ENCODE data around the gene VAPA. TPM values are rescaled to one million over a fixed set of nuclear protein-coding genes. Genes with fewer than 3 reads are reported as not detected.
"Not testable (repeated sequence)": the region's sequence is repeated elsewhere in the genome, so short reads cannot be mapped to it uniquely, and the experiment has no call there.

The VAPA gene
- total and polyA plus RNA-seq, 7 donors: 181 to 336 (median 263) TPM

DNA sequence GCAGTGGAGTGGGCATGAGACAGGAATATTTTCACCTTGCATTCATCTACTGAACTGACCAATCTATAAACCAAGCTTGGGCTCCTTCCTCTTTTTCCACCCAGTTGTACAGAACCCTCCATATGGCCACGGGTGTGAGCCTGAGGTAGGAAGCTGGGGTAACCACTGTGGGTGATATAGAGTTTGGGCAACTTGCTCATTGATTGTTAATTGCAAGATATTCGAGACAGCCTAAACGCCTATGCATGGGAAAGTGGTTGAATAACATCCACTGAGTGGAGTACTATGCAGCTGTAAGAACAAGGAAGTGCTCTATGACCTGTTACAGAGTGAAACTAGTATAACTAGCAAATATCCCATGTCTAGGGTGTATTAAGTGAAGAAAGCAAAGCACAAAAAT is 7.3 kb upstream of the VAPA start:
- no peaks in the 10 kb centered on the region for H3K27me3 ChIP-seq
- 74 to 82% methylated on average over 3 of the region's 3 CpGs for WGBS, 2 donors
- H3K4me3 ChIP-seq: no peak overlapping the region
- H3K27ac ChIP-seq: no peak overlapping the region
- TF ChIP-seq POLR2A (IDR thresholded peaks at IDR 0.05) (no peak), EP300 (IDR thresholded peaks at IDR 0.05) (no peak), POLR2AphosphoS5 (IDR thresholded peaks at IDR 0.05) (no peak)
- TF ChIP-seq, protein P1, sequence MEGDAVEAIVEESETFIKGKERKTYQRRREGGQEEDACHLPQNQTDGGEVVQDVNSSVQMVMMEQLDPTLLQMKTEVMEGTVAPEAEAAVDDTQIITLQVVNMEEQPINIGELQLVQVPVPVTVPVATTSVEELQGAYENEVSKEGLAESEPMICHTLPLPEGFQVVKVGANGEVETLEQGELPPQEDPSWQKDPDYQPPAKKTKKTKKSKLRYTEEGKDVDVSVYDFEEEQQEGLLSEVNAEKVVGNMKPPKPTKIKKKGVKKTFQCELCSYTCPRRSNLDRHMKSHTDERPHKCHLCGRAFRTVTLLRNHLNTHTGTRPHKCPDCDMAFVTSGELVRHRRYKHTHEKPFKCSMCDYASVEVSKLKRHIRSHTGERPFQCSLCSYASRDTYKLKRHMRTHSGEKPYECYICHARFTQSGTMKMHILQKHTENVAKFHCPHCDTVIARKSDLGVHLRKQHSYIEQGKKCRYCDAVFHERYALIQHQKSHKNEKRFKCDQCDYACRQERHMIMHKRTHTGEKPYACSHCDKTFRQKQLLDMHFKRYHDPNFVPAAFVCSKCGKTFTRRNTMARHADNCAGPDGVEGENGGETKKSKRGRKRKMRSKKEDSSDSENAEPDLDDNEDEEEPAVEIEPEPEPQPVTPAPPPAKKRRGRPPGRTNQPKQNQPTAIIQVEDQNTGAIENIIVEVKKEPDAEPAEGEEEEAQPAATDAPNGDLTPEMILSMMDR (IDR thresholded peaks at IDR 0.05): no peak
- intact Hi-C loops (cut with DNase I): no loop called here
- H3K9me3 ChIP-seq: no peaks in the 10 kb centered on the region
- no peaks in the 10 kb centered on the region for H3K36me3 ChIP-seq
- no peaks in the 10 kb centered on the region for H3K4me1 ChIP-seq
- no peak for DNase-seq

DNA sequence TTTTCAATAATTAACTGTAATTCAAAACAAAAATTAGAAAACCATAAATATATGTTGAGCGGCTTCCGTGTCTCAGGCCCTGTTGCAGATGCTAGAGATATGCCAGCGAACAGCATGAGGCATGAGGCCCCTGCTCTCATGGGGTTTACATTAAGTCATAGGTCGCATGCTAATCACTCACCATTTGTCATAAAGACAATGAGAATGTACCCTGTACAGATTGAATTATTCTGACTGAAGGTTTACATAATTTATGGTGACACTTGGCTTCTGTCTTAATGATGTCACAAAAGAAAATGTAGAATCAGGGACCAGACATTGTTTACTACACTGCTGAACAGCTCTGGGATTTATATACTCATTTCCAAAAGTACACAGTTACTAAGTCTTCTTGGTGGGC is 5.9 kb upstream of the VAPA start:
- Histone ChIP-seq H3K4me3 (no peak overlapping the region), H3K36me3 (no peaks in the 10 kb centered on the region), H3K4me1 (peaks cover 0 to 2% (median under 1%) of the 10 kb centered on the region in 4 donors), H3K27me3 (no peaks in the 10 kb centered on the region), H3K9me3 (no peaks in the 10 kb centered on the region), H3K27ac (no peak overlapping the region)
- DNase-seq: no peak
- no peak for TF ChIP-seq POLR2A (IDR thresholded peaks at IDR 0.05)
- TF ChIP-seq, protein P1 (IDR thresholded peaks at IDR 0.05): no peak
- no peak for TF ChIP-seq EP300 (IDR thresholded peaks at IDR 0.05)
- TF ChIP-seq POLR2AphosphoS5 (IDR thresholded peaks at IDR 0.05): no peak
- 93 to 95% methylated on average over 4 of the region's 4 CpGs for WGBS, 2 donors
- intact Hi-C loops (cut with DNase I): no loop called here

DNA sequence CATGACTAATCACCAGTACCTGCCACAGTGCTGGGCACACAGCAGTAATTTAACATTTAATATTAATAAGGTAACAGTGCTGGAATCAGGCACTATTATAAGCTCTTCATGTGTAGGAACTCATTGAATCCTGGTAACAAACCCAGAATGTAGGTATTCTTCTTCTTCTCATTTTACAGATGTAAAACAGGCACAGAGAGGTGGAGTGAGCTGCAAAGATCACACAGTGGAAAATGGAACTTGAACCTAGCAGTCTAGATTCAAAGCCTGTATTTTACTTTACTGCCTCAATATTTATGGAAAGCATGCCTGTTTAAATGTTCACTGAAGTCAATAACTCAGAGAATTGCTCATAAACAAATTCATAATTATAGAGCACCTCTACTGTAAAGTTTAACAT is 3.7 kb upstream of the VAPA start:
- H3K36me3 ChIP-seq: no peaks in the 10 kb centered on the region
- intact Hi-C loops (cut with DNase I): loop anchor here (5.0 to 10.0 kb wide), 4 partner anchors 108 to 335 kb away; partner anchors contain the start of genes PPP4R1 and RAB31
- DNase-seq: no peak
- H3K4me3 ChIP-seq: no peak overlapping the region
- no peaks in the 10 kb centered on the region for H3K9me3 ChIP-seq
- H3K27me3 ChIP-seq: no peaks in the 10 kb centered on the region
- no peak overlapping the region for H3K27ac ChIP-seq
- TF ChIP-seq, protein P1 (IDR thresholded peaks at IDR 0.05): no peak
- TF ChIP-seq POLR2A (IDR thresholded peaks at IDR 0.05) (no peak), POLR2AphosphoS5 (IDR thresholded peaks at IDR 0.05) (no peak), EP300 (IDR thresholded peaks at IDR 0.05) (no peak)
- peaks cover 0 to 6% (median 2%) of the 10 kb centered on the region in 4 donors for H3K4me1 ChIP-seq

DNA sequence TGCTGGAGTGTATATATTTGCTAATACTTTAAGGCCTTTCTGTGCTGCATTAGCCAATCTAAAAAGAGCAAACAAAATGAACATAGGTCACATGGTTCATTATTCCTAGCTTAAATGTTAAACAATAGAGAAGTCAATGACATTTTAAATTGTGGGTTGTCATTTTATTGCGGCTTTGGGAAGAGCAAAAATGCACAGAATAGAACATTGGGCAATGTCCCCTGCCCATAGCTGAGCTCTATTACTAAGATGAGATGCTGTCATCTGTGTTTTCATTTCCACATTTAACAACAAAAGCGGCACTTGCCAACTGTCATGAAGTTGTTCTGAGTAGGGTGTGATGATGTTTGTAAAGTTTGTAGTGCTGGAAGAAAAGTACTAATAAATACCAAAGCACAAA is 3.2 kb upstream of the VAPA start:
- Histone ChIP-seq H3K36me3 (no peaks in the 10 kb centered on the region), H3K27me3 (no peaks in the 10 kb centered on the region), H3K27ac (no peak overlapping the region), H3K4me3 (no peak overlapping the region), H3K4me1 (peaks cover 0 to 10% (median 5%) of the 10 kb centered on the region in 4 donors), H3K9me3 (no peaks in the 10 kb centered on the region)
- TF ChIP-seq POLR2AphosphoS5 (IDR thresholded peaks at IDR 0.05): no peak
- no peak for TF ChIP-seq POLR2A (IDR thresholded peaks at IDR 0.05)
- TF ChIP-seq EP300 (IDR thresholded peaks at IDR 0.05): no peak
- TF ChIP-seq, protein P1 (IDR thresholded peaks at IDR 0.05): no peak
- 84 to 90% methylated on average over 2 of the region's 2 CpGs for WGBS, 2 donors
- intact Hi-C loops (cut with DNase I): loop anchor here (5.0 to 10.0 kb wide), 4 partner anchors 108 to 336 kb away; partner anchors contain the start of genes PPP4R1 and RAB31
- no peak for DNase-seq

DNA sequence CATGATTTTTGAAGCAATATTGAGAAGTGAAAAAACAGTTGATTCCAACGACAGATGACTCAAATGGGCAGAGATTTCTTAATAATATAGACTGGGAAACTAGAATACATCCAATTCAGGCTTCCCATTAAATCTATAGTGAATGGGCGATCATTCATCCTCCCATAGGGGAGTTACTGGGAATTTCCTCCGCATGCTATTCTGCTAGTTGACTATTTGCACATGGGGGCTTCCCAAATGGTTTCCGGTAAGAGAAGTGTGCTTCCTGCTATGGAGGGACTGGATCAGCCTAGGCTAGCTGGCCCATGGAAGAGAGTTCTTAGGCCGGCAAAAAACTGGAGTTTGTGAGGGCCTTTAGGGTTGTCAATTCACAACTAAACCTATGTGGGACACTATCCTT is 2.6 kb upstream of the VAPA start:
- Histone ChIP-seq H3K36me3 (no peaks in the 10 kb centered on the region), H3K27ac (no peak overlapping the region), H3K4me3 (no peak overlapping the region), H3K27me3 (no peaks in the 10 kb centered on the region), H3K4me1 (peaks cover 0 to 16% (median 10%) of the 10 kb centered on the region in 4 donors), H3K9me3 (no peaks in the 10 kb centered on the region)
- WGBS, 2 donors: 94 to 95% methylated on average over 5 of the region's 5 CpGs
- no peak for TF ChIP-seq POLR2AphosphoS5 (IDR thresholded peaks at IDR 0.05)
- no peak for TF ChIP-seq POLR2A (IDR thresholded peaks at IDR 0.05)
- TF ChIP-seq, protein P1 (IDR thresholded peaks at IDR 0.05): no peak
- TF ChIP-seq EP300 (IDR thresholded peaks at IDR 0.05): no peak
- intact Hi-C loops (cut with DNase I): loop anchor here (5.0 to 10.0 kb wide), 4 partner anchors 109 to 336 kb away; partner anchors contain the start of genes PPP4R1 and RAB31
- no peak for DNase-seq

DNA sequence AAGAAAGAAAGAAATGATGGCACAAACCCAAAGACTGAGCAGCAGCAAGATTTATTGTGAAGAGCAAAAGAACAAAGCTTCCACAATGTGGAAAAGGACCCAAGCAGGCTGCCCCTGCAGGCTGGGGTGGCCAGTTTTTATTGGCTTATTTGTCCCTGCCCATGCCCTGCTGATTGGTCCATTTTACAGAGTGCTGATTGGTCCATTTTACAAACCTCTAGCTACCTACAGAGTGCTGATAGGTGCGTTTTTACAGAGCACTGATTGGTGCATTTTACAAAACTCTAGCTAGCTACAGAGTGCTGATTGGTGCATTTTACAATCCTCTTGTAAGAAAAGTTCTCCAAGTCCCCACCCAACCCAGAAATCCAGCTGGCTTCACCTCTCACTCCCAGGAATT is 1.5 kb upstream of the VAPA start:
- not testable (repeated sequence) for H3K36me3 ChIP-seq, H3K4me3 ChIP-seq, H3K27me3 ChIP-seq, DNase-seq, H3K9me3 ChIP-seq, H3K27ac ChIP-seq
- 99 to 100% methylated on average over 1 of the region's 1 CpG for WGBS, 2 donors
- H3K4me1 ChIP-seq: peaks cover 0 to 26% (median 20%) of the 10 kb centered on the region in 4 donors
- intact Hi-C loops (cut with DNase I): loop anchor here (5.0 to 10.0 kb wide), 4 partner anchors 110 to 337 kb away; partner anchors contain the start of genes PPP4R1 and RAB31

Data from sigmoid colon (tissue), 7 donors.